Activated T-cell treated with anti-CD3 and anti-CD28 coated beads for 1 hour (primary cell): ENCODE measurements around the gene IL17REL.

Experiments used
- DNase-seq: peaks from one replicate; pipeline ENCODE4 v3.0.0-alpha.2; 2020; ENCODE audit warnings: low read depth

IL17REL gene

DNA sequence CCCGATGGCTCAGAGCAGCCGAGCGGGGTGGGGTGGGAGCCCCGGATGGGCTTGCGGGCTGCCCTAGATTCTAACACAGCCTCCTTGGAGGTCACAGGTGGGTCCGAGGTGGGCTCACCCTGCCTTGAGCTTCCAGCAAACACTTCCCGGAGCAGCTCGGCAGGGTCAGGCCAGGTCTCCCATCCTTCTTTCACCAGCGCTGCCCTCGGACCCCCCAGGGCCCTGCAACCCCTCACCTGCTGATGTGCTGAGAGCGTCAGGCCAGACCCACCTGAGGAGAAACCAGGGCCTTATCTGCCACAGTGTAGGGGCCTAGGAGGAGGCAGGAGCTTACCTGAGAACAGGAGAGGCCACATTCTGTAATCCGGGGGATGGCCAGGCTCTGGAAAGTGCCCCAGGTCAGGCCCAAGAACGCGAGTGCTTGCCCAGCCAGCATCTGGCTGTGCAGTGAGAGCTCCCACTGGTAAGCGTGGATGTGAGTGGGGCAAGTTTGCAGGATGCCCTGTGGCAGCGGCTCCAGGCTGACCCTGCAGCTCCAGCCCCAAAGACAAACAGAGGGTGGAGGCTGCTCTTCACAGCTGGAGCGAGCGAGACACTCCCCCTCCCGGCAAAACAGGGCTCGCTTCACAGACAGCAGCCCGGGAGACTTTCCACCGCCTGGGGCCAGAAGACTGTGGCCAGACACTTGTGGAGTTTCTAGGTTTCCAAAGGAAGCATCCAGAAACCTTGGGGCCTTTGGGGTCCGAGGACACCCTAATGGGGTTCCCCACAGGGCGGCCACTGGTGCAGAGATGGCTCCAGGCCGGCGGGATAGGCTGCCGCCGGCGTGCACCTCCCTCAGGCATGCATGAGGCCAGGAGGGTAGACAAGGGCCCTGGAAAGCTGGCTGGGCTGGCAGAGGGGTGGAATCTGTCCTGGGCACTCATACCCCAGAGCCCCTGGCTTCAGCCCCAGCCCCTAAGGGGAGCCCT lies at the start of gene IL17REL:
TSS of gene IL17REL (minus strand) at position 555 of the 971 bp plus-strand sequence. CDS start at position 436, 119 bp downstream.
- DNase-seq = no peak

DNA sequence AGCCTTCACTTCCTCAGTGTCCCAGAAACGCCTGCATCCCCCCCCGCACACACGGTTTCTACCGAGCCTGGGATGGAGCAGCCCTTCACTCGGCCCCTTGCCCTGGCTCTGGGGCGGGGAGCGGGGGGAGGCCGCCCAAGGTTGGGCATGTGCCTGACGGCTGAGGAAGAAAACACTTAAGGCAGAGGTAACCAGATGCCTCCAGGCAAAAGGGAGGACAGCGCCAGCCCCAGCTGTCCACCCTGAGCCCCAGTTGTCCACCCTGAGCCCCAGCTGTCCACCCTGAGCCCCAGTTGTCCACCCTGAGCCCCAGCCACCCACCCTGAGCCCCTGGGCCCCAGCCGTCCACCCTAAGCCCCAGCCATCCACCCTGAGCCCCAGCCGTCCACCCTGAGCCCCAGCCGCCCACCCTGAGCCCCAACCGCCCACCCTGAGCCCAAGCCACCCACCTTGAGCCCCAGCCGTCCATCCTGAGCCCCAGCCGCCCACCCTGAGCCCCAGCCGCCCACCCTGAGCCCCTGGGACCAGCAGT lies 49.3 kb upstream of the IL17REL start:
- DNase-seq = no peak

DNA sequence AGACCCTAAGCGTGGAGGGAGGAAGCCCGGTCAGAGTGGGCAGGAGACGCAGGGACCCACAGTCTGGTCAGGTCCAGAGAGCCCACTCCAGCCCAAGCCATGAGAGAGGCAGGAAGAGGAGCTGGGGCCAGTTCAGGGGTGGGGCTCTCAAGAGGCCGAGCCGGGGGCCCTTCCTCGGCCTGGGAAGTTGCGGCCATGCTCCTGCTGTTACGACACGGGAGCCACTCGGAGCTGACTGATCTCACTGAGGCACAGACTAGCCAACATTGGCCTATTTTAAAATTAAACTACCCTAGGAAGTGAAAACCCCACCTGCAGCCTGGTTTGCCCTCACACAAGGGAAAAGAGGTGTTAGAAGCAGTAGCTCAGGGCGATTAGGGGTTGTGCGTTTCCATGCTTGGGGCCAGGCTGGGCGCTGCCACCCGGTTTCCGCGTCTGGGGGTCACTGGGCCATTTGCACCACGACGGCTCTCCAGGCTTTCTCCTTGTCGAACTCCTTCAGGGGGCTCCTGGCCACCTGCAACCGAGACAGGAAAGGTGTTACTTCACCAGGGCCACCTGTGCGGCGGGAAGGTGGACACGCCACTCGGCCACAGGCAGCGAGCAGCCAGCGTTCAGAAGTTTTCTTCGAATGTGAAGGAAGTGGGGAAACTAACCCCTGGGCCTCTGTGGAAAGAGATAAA lies 48.7 kb upstream of the IL17REL start:
- no peak for DNase-seq

GRCh38 chr22:50060441-50061140 lies 48.0 kb upstream of the IL17REL start:
- no peak for DNase-seq

GRCh38 chr22:50059881-50060262 lies 47.3 kb upstream of the IL17REL start:
- DNase-seq = no peak

GRCh38 chr22:50058906-50059880 lies 46.6 kb upstream of the IL17REL start:
- DNase-seq = no peak

GRCh38 chr22:50058061-50058905 lies 45.7 kb upstream of the IL17REL start, which contains the start of gene TTLL8:
TTLL8 (minus strand) TSS chr22:50058298.
- no peak for DNase-seq

- DNase-seq = no peak
These were observed 44.9 kb upstream of the IL17REL start for GRCh38 chr22:50057278-50058060.

- no peak for DNase-seq
These were observed 43.8 kb upstream of the IL17REL start for GRCh38 chr22:50056214-50056972.

- DNase-seq = no peak
These were observed 41.3 kb upstream of the IL17REL start for GRCh38 chr22:50053861-50054260.

- DNase-seq = no peak
These were observed 39.4 kb upstream of the IL17REL start for GRCh38 chr22:50051930-50052329.

DNA sequence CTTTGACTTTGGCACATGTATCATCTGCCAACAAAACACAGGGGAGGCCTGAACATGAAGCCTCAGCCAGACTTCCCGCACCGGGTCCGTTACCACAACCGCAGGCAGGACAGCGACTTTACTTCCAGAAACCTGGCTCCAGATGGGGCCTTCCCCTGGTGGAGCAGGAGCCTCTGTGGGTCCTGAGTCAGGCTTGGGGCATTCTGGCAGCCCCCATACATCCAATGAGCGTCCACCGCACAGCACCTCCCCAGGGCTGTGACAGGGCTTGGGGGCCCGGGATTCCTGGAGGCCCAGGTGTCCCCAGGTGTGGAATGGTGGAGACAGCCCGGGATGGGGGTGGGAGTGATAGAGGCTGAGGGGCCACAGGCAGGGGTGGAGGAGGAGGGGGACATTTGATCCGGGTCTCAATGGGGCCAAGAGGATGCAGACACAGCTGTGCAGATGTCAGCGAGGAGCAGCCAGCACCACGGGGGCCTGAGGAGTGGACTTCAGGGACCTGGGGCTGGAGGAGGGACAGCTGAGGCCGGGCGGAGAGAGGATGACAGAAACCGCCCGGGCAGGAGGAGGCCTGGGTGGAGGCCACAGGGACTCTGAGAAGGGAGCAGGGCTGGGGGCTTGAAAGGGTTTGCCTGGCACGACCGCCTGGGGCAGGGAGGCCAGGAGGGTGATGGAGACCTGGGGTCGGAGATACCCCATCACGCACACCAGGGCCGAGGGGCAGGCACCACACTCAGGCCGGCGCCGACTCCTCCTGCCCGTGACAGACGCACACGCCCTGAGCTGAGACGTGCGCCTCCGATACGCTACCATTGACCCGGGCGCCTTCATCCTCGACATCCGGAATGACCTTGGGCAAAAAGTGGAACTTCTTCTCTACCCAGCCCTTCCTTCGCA lies 37.0 kb upstream of the IL17REL start:
- no peak for DNase-seq

DNA sequence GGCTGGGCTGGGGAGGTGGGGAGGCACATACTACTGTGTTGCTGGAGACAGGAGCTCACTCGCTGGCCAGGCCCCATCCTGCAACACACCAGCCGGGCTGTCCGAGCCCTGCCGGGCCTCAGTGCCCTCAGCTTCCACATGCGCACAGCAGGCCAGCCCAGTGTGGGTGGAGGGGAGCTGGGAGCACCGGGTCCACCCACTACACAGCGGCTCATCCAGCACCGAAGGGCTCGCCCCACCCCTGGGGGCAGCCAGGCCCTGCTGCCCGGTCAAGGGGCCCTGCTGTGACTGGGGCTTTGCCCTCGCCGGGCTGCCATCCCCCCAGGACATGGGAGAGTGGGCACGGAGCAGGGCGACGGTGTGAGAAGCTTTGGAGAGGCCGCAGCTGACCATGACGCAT lies 36.3 kb upstream of the IL17REL start:
- DNase-seq = no peak

DNA sequence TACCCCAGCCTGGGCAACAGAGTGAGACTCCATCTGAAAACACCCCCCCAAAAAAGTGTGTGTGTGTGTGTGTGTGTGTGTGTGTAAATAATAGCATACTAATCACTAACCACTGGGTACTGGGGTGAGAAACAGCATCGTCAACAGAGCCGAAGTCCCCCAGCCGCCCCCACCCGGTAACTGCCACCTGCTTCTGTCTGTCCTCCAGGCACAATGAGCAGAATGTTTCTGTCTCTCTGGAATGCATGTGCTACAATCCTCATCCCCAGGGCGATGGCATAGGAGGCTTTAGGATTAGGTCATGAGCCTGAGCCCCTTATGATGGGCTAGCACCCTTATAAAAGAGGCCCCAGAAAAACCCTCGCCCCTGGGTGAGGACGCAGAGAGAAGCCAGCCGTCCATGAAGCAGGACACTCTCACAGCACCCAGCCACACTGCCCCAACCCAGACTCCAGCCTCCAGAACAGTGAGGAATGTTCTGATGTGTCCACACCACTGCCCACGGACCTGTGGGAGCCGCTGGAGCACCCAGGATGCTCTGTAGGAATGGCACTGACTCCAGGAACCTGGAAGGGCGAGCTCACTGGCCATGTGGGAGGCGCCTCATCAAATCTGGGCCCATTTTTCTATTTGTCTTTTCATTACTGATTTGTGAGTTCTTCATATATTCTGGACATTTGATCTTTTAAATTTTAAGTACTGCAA lies 35.6 kb upstream of the IL17REL start:
- no peak for DNase-seq

DNA sequence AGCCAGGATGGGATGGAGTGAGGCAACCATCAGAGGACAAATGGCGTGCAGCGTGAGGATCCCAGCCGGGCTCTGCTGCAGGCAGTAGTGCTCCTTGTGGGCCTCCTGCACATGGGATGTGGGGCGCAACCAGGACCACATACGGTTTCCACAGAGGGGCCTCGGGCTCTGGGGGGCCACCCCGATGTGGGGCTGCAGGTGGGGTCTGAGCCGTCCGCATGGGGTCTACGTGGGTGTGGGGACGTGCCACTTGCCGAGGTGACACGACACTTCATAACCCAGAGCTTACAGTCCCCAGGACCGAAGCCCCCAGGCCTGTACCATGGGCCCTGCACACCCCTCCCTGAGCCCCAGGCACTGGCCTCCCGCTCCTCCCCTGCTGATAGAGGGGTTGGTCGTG lies 34.8 kb upstream of the IL17REL start:
- DNase-seq = no peak

- DNase-seq = no peak
These were observed 34.1 kb upstream of the IL17REL start for GRCh38 chr22:50046481-50047245.
